GM13976 (cell line): Measurements from ENCODE around the gene PLG.
"Not testable (repeated sequence)": the region's sequence is repeated elsewhere in the genome, so short reads cannot be mapped to it uniquely, and the experiment has no call there.

ENCODE experiments used
- DNase-seq: peaks from one replicate; pipeline ENCODE4 v3.0.0; 2012; ENCODE audit warnings: low spot score
- in situ Hi-C: fragments of 300-500 bp; cut with MboI; formaldehyde crosslinking; loops from one replicate; pipeline ENCODE4 v1.12.0; 2022; ENCODE audit warnings: low sequenced_read_pairs, mixed read lengths, inconsistent platforms; ENCODE audit not compliant: unreplicated experiment
- TF ChIP-seq, protein P1 (sequence below): IDR thresholded peaks from 2 replicates; pipeline ENCODE4 v1.5.1; 2012; ENCODE audit warnings: borderline replicate concordance, mild to moderate bottlenecking; ENCODE audit not compliant: insufficient read depth; ENCODE audit errors: extremely low read depth, missing control alignments, control extremely low read depth

The PLG gene

DNA sequence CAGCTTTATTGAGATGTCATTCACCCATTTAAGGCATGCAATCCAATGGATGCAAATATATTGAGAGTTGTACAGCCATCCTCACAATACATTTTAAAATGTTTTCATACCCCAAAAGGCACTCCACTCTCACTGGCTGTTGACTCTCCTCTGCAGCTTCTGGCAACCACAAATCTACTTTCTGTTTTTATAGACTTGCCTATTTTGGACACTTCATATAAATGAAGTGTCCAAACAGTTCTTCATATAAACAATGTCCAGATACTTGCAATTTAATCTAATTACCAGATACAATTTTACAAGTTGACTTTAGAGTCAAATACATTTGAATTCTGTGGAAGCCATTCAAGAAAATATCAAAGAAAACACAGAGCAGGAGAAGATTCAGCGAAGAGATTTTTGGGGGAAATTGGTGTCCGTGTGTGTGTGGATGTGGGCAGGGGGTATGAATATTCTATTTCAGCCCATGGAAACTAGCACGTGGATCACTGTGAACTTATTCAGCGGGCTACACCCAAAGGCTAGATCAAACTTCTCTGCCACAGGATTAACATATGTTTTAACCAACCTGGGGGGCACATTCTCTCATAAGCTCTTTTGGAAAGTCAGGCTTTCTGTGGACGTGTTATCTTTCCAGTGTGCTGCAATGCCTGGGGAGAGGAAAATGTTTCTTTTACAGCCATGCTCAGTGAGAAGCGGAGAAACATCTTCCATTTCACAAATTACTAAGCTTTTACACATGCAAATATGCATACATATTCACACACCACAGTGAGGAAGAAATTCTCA lies 73.9 kb downstream of the PLG start:
- TF ChIP-seq, protein P1, sequence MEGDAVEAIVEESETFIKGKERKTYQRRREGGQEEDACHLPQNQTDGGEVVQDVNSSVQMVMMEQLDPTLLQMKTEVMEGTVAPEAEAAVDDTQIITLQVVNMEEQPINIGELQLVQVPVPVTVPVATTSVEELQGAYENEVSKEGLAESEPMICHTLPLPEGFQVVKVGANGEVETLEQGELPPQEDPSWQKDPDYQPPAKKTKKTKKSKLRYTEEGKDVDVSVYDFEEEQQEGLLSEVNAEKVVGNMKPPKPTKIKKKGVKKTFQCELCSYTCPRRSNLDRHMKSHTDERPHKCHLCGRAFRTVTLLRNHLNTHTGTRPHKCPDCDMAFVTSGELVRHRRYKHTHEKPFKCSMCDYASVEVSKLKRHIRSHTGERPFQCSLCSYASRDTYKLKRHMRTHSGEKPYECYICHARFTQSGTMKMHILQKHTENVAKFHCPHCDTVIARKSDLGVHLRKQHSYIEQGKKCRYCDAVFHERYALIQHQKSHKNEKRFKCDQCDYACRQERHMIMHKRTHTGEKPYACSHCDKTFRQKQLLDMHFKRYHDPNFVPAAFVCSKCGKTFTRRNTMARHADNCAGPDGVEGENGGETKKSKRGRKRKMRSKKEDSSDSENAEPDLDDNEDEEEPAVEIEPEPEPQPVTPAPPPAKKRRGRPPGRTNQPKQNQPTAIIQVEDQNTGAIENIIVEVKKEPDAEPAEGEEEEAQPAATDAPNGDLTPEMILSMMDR = no peak
- in situ Hi-C loops = no loop called here
- no peak for DNase-seq

DNA sequence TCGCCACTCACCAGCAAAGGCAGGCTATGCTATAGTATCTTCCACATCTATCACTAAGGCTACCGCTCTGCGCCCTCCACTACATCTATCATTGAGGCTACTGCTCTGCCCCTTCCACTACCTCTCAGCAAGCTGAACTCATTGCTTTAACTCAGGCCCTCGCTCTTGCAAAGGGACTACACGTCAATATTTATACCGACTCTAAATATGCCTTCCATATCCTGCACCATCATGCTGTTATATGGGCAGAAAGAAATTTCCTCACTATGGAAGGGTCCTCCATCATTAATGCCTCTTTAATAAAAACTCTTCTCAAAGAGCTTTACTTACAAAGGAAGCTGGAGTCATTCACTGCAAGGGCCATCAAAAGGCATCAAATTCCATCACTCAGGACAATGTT lies 77.1 kb downstream of the PLG start:
- DNase-seq, in situ Hi-C loops: not testable (repeated sequence)

DNA sequence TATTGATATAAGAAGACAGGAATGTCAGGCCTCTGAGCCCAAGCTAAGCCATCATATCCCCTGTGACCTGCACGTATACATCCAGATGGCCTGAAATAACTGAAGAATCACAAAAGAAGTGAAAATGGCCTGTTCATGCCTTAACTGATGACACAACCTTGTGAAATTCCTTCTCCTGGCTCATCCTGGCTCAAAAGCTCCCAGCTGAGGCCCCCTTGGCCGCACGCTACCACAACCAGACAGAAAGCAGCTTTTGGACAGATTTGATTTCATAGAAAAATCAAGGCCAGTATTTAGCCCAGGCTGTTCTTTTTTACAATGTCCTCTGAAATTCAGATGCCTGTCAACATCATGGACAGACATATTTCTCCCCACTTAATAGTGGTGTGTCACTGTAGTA lies 78.6 kb downstream of the PLG start:
- in situ Hi-C loops, DNase-seq: not testable (repeated sequence)

DNA sequence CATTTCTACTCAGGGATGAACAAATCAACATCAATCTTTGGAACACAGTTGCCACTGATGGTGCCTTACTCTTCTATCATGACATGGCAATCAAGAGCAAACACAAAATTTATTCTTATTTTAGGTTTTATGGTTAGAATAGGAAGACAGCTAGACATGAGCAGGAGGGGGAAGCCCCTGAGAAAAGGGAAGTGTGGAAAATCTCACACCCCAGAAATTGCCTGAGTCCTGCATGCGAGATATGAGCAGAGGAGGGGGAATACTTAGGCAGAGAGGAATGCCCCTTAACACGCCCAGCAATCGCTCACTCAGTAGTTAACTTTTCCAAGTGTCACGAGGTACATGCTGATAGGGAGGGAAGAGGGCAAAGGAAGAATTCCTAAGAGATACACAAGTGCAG lies 79.3 kb downstream of the PLG start:
- TF ChIP-seq, protein P1 = no peak
- in situ Hi-C loops = no loop called here
- no peak for DNase-seq

DNA sequence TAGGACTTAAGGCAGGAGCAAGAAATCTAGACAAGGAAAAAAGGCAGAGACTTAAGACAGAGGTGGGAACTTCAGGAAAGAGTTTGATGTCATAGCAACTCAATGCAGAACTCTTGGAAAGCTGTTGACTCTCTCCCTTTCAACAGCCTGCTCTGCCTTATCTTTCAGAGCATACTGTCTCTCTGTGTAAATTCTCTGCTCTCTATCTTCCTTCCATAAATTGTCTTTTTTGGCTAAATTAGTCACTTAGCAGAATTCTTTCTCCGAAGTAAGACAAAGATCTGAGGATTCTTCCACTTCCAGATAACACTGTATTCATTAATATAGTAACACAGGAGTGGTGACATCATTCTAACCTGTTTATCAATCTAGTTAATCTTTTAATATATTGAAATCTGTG lies 80.2 kb downstream of the PLG start:
- in situ Hi-C loops = no loop called here
- no peak for DNase-seq
- TF ChIP-seq, protein P1 = no peak

DNA sequence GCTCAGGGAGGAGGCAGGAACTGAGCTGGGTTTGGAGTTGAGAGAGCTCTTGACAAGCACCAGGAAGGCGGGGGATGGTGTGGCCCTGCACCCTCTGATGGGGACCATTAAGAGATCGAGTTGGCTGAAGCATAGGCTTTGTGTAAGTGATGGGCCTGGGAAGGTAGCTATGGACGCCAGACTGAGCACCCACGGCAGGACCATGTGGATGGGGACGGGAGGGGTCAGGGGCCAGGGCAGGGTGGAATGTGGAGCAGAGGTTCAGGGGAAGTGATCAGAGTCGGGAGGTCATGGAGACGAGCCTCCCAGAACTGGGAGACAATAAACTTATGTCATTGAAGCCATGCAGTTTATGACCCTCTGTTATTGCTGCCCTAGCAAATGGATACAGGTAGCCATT lies 81.7 kb downstream of the PLG start:
- in situ Hi-C loops = no loop called here
- TF ChIP-seq, protein P1 = no peak
- DNase-seq = no peak

DNA sequence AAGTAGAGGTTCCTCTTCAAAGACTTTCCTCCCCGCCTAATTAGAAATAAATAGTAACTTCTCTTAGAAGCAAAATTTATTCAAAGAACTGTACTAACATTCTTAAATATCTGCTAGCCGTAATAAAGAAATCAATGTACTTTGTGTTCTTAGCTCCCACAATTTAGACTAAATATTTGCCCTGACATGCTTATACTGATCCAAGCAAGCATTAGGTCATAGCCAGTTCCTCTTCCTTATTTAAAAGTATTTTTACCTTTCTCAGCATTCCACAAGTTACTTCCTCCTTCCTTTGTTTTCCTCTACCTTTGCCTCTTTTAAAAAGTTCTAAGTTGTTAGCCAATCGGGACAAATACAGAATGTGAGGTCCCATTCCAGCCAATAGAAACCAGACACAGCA lies 86.1 kb downstream of the PLG start:
- DNase-seq, in situ Hi-C loops: not testable (repeated sequence)

DNA sequence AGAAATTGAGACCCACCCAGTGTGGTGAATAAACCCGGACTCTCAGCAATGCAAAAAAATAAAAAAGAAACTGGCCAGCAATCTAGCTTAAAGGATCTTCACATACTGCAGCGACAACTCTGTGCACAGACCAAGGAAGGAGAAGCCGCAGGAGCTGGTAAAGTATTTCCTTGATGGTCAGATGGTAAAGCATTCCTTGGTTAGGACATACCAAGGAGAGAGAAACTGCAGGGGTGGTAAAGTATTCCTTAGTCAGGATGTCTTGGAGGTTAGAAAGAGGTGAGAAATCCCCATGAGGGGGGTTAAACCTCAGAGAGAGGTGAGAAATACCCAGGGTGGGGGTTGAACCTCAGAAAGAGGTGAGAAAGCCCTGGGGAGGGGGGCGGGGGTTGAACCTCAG lies 86.8 kb downstream of the PLG start:
- in situ Hi-C loops = no loop called here
- TF ChIP-seq, protein P1 = no peak

More for the DNA sequence above, 86.8 kb downstream of the PLG start:
- no peak for DNase-seq
